OCI-LY3 (cell line): ENCODE data around the gene SLC35F6.
"Not testable (repeated sequence)": the region's sequence is repeated elsewhere in the genome, so short reads cannot be mapped to it uniquely, and the experiment has no call there.

ENCODE experiments used
- H2AFZ ChIP-seq: fragments of 200-600, 300-600 bp; shearing (Covaris generic); 2 replicates; pipeline ENCODE4 v1.6.0; 2014; ENCODE audit warnings: antibody characterized with exemption, low read depth, low read length
- H3K27ac ChIP-seq: fragments of 200-600, 300-600 bp; sonication (generic); 2 replicates; pipeline ENCODE4 v1.5.1; 2014; ENCODE audit warnings: mild to moderate bottlenecking, low read length, moderate library complexity, mixed read lengths
- H3K27me3 ChIP-seq: fragments of 200-600, 300-600 bp; sonication (generic); 2 replicates; pipeline ENCODE4 v1.6.1; 2014; ENCODE audit warnings: low read depth, low read length, mixed read lengths
- H3K36me3 ChIP-seq: fragments of 200-600, 300-600 bp; sonication (generic); replicated peaks from 2 replicates; pipeline ENCODE3; 2014; ENCODE audit warnings: low read depth, low read length, mixed read lengths
- H3K4me1 ChIP-seq: fragments of 300-600, 200-600 bp; sonication (generic); 2 replicates; pipeline ENCODE4 v1.6.1; 2014; ENCODE audit warnings: low read length, mixed read lengths
- H3K4me2 ChIP-seq: fragments of 200-600, 300-600 bp; sonication (generic); 2 replicates; pipeline ENCODE4 v1.6.1; 2014; ENCODE audit warnings: low read length, mixed read lengths
- H3K4me3 ChIP-seq: fragments of 300-600, 200-600 bp; sonication (generic); 2 replicates; pipeline ENCODE4 v1.5.1; 2014; ENCODE audit warnings: antibody characterized with exemption, mild to moderate bottlenecking, low read length, moderate library complexity
- H3K79me2 ChIP-seq: fragments of 300-600, 200-600 bp; shearing (Covaris generic); 2 replicates; pipeline ENCODE4 v1.6.1; 2014; ENCODE audit warnings: mild to moderate bottlenecking, low read length, mixed read lengths
- H3K9ac ChIP-seq: fragments of 300-600, 200-600 bp; shearing (Covaris generic); 2 replicates; pipeline ENCODE4 v1.6.0; 2014; ENCODE audit warnings: mild to moderate bottlenecking, low read length, moderate library complexity
- H3K9me3 ChIP-seq: fragments of 200-600, 300-600 bp; shearing (Covaris generic); 2 replicates; pipeline ENCODE4 v1.6.1; 2014; ENCODE audit warnings: low read length, mixed read lengths; ENCODE audit not compliant: insufficient read depth
- H4K20me1 ChIP-seq: fragments of 200-600, 300-600 bp; sonication (generic); 2 replicates; pipeline ENCODE4 v1.6.1; 2016; ENCODE audit warnings: low read length, mixed read lengths; ENCODE audit not compliant: insufficient read depth
- CTCF ChIP-seq: fragments of 200-600, 300-600 bp; sonication (generic); IDR thresholded peaks from 2 replicates; pipeline ENCODE4 v1.5.1; 2014; ENCODE audit warnings: antibody characterized with exemption, low read length, low read depth
- EZH2phosphoT487 ChIP-seq: fragments of 200-600 bp; shearing (Covaris generic); IDR thresholded peaks from 2 replicates; pipeline ENCODE4 v1.6.1; 2018; ENCODE audit warnings: antibody characterized with exemption, mixed run types, low read depth

Gene SLC35F6

GRCh38 chr2:26812731-26813130 lies 48.6 kb downstream of the SLC35F6 start:
- Histone ChIP-seq H3K4me3 (no peak overlapping the region), H3K79me2 (no peaks in the 10 kb centered on the region), H3K9ac (no peak overlapping the region), H4K20me1 (no peaks in the 10 kb centered on the region), H3K4me2 (no peak overlapping the region), H3K4me1 (peaks cover 8% of the 10 kb centered on the region), H3K27me3 (no peaks in the 10 kb centered on the region), H3K27ac (no peak overlapping the region), H3K36me3 (no peaks in the 10 kb centered on the region), H3K9me3 (no peaks in the 10 kb centered on the region), H2AFZ (no peak overlapping the region)
- TF ChIP-seq CTCF: no peak
- no peak for TF ChIP-seq EZH2phosphoT487

- not testable (repeated sequence) for H3K4me3 ChIP-seq
Observed at GRCh38 chr2:26814072-26814765, 50.1 kb downstream of the SLC35F6 start.

GRCh38 chr2:26816893-26817292 lies 52.8 kb downstream of the SLC35F6 start:
- TF ChIP-seq CTCF (no peak), EZH2phosphoT487 (no peak)
- Histone ChIP-seq H3K36me3 (no peaks in the 10 kb centered on the region), H3K79me2 (no peaks in the 10 kb centered on the region), H2AFZ (no peak overlapping the region), H3K4me2 (no peak overlapping the region), H3K27me3 (0 out of 2 replicates have a peak, but pooled peaks cover 13% of the 10 kb centered on the region), H3K9ac (no peak overlapping the region), H3K27ac (no peak overlapping the region), H3K4me3 (no peak overlapping the region), H3K4me1 (no peaks in the 10 kb centered on the region), H4K20me1 (no peaks in the 10 kb centered on the region), H3K9me3 (no peaks in the 10 kb centered on the region)

More at GRCh38 chr2:26814072-26814765, 50.1 kb downstream of the SLC35F6 start:
- not testable (repeated sequence) for H3K36me3 ChIP-seq, H3K27ac ChIP-seq, H3K4me1 ChIP-seq, H4K20me1 ChIP-seq, H2AFZ ChIP-seq, H3K27me3 ChIP-seq, H3K4me2 ChIP-seq, H3K9me3 ChIP-seq, H3K9ac ChIP-seq, H3K79me2 ChIP-seq

GRCh38 chr2:26818255-26818654 lies 54.2 kb downstream of the SLC35F6 start:
- Histone ChIP-seq H3K27me3 (0 out of 2 replicates have a peak, but pooled peaks cover 13% of the 10 kb centered on the region), H3K27ac (no peak overlapping the region), H3K36me3 (no peaks in the 10 kb centered on the region), H3K9ac (no peak overlapping the region), H3K79me2 (no peaks in the 10 kb centered on the region), H3K4me1 (no peaks in the 10 kb centered on the region), H3K9me3 (no peaks in the 10 kb centered on the region), H2AFZ (no peak overlapping the region), H4K20me1 (no peaks in the 10 kb centered on the region), H3K4me2 (no peak overlapping the region), H3K4me3 (no peak overlapping the region)
- TF ChIP-seq CTCF: no peak
- TF ChIP-seq EZH2phosphoT487: no peak
